ENCODE data around the gene KCNA1.

GRCh38 chr12:4957761-4958160 lies 48.1 kb downstream of the KCNA1 start:
- TF ChIP-seq CTCF (IDR thresholded peaks at IDR 0.05) (no peak), POLR2A (IDR thresholded peaks at IDR 0.05) (no peak)

All from thyroid gland (tissue), 4 donors.